ENCODE data around the gene MRPL52. TPM values are rescaled to one million over a fixed set of nuclear protein-coding genes. Genes with fewer than 3 reads are reported as not detected.
"Not testable (repeated sequence)": the region's sequence is repeated elsewhere in the genome, so short reads cannot be mapped to it uniquely, and the experiment has no call there.

MRPL52 gene
- total and polyA plus RNA-seq, 9 donors = 29.0 to 78.3 (median 53.7) TPM

DNA sequence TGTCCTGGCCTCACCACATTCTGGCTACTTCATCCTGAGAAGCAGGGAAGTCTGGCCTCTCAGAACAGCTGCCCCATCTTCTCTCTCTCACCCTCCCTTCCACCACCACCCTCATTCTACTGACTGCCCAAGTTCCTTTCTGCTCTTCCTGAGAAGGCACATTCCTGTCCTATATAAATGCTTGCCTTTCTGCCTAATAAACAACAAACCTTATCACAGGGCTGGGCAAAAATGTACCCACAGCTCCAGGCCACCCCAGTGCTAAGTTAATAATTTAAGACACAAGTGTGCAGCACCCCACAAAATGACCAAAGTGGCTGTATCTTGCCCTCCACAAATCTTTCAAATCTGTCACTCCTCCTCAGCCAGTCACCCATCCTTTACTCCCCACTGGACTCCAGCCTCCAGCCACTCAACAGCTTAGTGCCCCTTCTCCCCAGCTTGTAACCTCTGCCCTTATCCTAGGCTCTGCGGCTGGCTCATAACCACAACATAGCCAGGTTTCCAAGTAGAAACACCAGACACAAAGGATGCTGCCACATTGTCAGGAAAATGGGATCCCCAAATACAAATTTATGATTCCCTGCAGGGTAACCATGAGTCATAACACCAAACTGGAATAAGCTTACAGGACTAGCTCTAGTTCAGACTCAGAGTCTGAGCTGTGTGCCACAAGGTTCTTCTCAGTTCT lies 48.2 kb upstream of the MRPL52 start:
- 0 to 34% (median 4%) methylated on average over 1 of the region's 1 CpG for WGBS, 3 donors
- TF ChIP-seq CTCF (IDR thresholded peaks at IDR 0.05) (no peak), EP300 (IDR thresholded peaks at IDR 0.05) (no peak), POLR2A (IDR thresholded peaks at IDR 0.05) (no peak)
- no peak for DNase-seq
- Histone ChIP-seq H3K27me3 (no peaks in the 10 kb centered on the region), H3K4me3 (no peak overlapping the region), H3K4me1 (ENCODE audit: insufficient read depth) (no peaks in the 10 kb centered on the region), H3K9me3 (no peaks in the 10 kb centered on the region), H3K36me3 (no peaks in the 10 kb centered on the region), H3K27ac (no peak overlapping the region)
- intact Hi-C loops (cut with DNase I) = no loop called here

DNA sequence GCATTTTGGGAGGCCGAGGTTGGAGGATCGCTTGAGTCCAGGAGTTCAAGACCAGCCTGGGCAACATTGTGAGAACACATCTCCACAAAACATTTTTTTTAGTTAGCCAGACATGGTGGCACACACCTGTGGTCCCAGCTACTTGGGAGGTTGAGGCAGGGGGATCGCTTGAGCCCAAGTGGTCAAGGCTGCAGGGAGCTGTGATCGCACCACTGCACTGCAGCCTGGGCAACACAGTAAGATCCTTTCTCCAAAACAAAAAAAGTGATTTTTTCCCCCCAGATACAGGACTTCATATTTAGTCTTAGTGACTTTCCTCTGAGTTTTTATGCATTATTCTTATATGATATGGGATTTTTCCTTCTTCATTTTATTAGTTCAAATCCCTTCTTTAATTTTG lies 43.0 kb upstream of the MRPL52 start:
- no peak for TF ChIP-seq CTCF (IDR thresholded peaks at IDR 0.05)
- no peak for TF ChIP-seq EP300 (IDR thresholded peaks at IDR 0.05)
- no peak for TF ChIP-seq POLR2A (IDR thresholded peaks at IDR 0.05)
- DNase-seq = no peak
- Histone ChIP-seq H3K4me3 (no peak overlapping the region), H3K36me3 (no peaks in the 10 kb centered on the region), H3K9me3 (no peaks in the 10 kb centered on the region), H3K27ac (no peak overlapping the region), H3K4me1 (ENCODE audit: insufficient read depth) (no peaks in the 10 kb centered on the region), H3K27me3 (no peaks in the 10 kb centered on the region)
- intact Hi-C loops (cut with DNase I) = no loop called here
- 91 to 95% (median 92%) methylated on average over 4 of the region's 4 CpGs for WGBS, 3 donors

GRCh38 chr14:22791301-22791700 lies 38.4 kb upstream of the MRPL52 start:
- intact Hi-C loops (cut with DNase I) = no loop called here
- Histone ChIP-seq H3K4me3 (no peak overlapping the region), H3K27me3 (no peaks in the 10 kb centered on the region), H3K4me1 (ENCODE audit: insufficient read depth) (no peaks in the 10 kb centered on the region), H3K27ac (no peak overlapping the region), H3K36me3 (no peaks in the 10 kb centered on the region), H3K9me3 (no peaks in the 10 kb centered on the region)
- no peak for TF ChIP-seq POLR2A (IDR thresholded peaks at IDR 0.05)
- no peak for DNase-seq
- WGBS, 3 donors = 44 to 61% (median 45%) methylated on average over 3 of the region's 3 CpGs

- WGBS, 3 donors = 88 to 96% (median 88%) methylated on average over 2 of the region's 2 CpGs
Observed at GRCh38 chr14:22792158-22792557, 37.5 kb upstream of the MRPL52 start.

GRCh38 chr14:22793550-22793949 lies 36.1 kb upstream of the MRPL52 start:
- H3K27me3 ChIP-seq; H3K4me1 ChIP-seq (ENCODE audit: insufficient read depth); H3K4me3 ChIP-seq; H3K36me3 ChIP-seq; H3K27ac ChIP-seq; H3K9me3 ChIP-seq; DNase-seq; intact Hi-C loops (cut with DNase I): not testable (repeated sequence)
- WGBS, 3 donors = 74 to 84% (median 78%) methylated on average over 5 of the region's 5 CpGs

More at GRCh38 chr14:22792158-22792557, 37.5 kb upstream of the MRPL52 start:
- no peak overlapping the region for H3K4me3 ChIP-seq
- no peaks in the 10 kb centered on the region for H3K9me3 ChIP-seq
- H3K4me1 ChIP-seq (ENCODE audit: insufficient read depth) = no peaks in the 10 kb centered on the region
- DNase-seq = no peak
- H3K36me3 ChIP-seq = no peaks in the 10 kb centered on the region
- TF ChIP-seq EP300 (IDR thresholded peaks at IDR 0.05) (no peak), CTCF (IDR thresholded peaks at IDR 0.05) (no peak), POLR2A (IDR thresholded peaks at IDR 0.05) (no peak)
- intact Hi-C loops (cut with DNase I) = no loop called here
- H3K27ac ChIP-seq = no peak overlapping the region
- no peaks in the 10 kb centered on the region for H3K27me3 ChIP-seq

Measured in ovary (tissue), 9 donors.